Measurements from ENCODE around the gene ABCB1. TPM values are rescaled to one million over a fixed set of nuclear protein-coding genes. Genes with fewer than 3 reads are reported as not detected.
"Not testable (repeated sequence)": the region's sequence is repeated elsewhere in the genome, so short reads cannot be mapped to it uniquely, and the experiment has no call there.

Gene ABCB1
- total RNA-seq, 1 donor from 2014 or later = 16.2 TPM

- peak; percentile 50 for DNase-seq
Observed at GRCh38 chr7:87574630-87575029, 26.1 kb downstream of the ABCB1 start.

- not testable (repeated sequence) for DNase-seq
Observed at GRCh38 chr7:87572513-87572912, 28.2 kb downstream of the ABCB1 start.

- no peak for DNase-seq
Observed at GRCh38 chr7:87570178-87570577, 30.5 kb downstream of the ABCB1 start.

- DNase-seq = no peak
Observed at GRCh38 chr7:87567052-87567451, 33.6 kb downstream of the ABCB1 start.

- DNase-seq = no peak
Observed at GRCh38 chr7:87566311-87566900, 34.3 kb downstream of the ABCB1 start.

GRCh38 chr7:87565877-87566276, 34.8 kb downstream of the ABCB1 start:
- no peak for DNase-seq

GRCh38 chr7:87564296-87564963, 36.3 kb downstream of the ABCB1 start:
- peak; percentile 31 for DNase-seq

- DNase-seq = no peak
Observed at GRCh38 chr7:87561702-87562101, 39.0 kb downstream of the ABCB1 start.

- no peak for DNase-seq
Observed at GRCh38 chr7:87561102-87561501, 39.6 kb downstream of the ABCB1 start.

GRCh38 chr7:87552351-87552900, 48.3 kb downstream of the ABCB1 start:
- no peak for DNase-seq

GRCh38 chr7:87548123-87548919, 52.4 kb downstream of the ABCB1 start:
- no peak for DNase-seq

- no peak for DNase-seq
Observed at GRCh38 chr7:87545760-87546159, 54.9 kb downstream of the ABCB1 start.

GRCh38 chr7:87543623-87544022, 57.1 kb downstream of the ABCB1 start:
- DNase-seq = peak; percentile 34

GRCh38 chr7:87541648-87542047, 59.0 kb downstream of the ABCB1 start:
- DNase-seq = no peak

GRCh38 chr7:87538052-87538451, 62.6 kb downstream of the ABCB1 start:
- DNase-seq = no peak

GRCh38 chr7:87534072-87534471, 66.6 kb downstream of the ABCB1 start:
- no peak for DNase-seq

- DNase-seq = no peak
Observed at GRCh38 chr7:87530126-87530525, 70.6 kb downstream of the ABCB1 start.

GRCh38 chr7:87528730-87529129, 72.0 kb downstream of the ABCB1 start:
- DNase-seq = no peak

- no peak for DNase-seq
Observed at GRCh38 chr7:87518735-87519134, 81.9 kb downstream of the ABCB1 start.

- no peak for DNase-seq
Observed at GRCh38 chr7:87517891-87518290, 82.8 kb downstream of the ABCB1 start.

- peak; percentile 51 for DNase-seq
Observed at GRCh38 chr7:87517136-87517815, 83.4 kb downstream of the ABCB1 start.

- no peak for DNase-seq
Observed at GRCh38 chr7:87513735-87514335, 86.8 kb downstream of the ABCB1 start.
